Stimulated activated CD8-positive, alpha-beta memory T cell treated with anti-CD3 and anti-CD28 coated beads, Interleukin-7, amount 100 ng/mL, for 4 hours (primary cell): Measurements from ENCODE around the gene KMT2B.

Experiments
- DNase-seq, 2 donors: peaks; one replicate each; pipeline ENCODE4 v3.0.0-alpha.2; 2020; ENCODE audit warnings: low read depth in 2 of 2

The KMT2B gene

DNA sequence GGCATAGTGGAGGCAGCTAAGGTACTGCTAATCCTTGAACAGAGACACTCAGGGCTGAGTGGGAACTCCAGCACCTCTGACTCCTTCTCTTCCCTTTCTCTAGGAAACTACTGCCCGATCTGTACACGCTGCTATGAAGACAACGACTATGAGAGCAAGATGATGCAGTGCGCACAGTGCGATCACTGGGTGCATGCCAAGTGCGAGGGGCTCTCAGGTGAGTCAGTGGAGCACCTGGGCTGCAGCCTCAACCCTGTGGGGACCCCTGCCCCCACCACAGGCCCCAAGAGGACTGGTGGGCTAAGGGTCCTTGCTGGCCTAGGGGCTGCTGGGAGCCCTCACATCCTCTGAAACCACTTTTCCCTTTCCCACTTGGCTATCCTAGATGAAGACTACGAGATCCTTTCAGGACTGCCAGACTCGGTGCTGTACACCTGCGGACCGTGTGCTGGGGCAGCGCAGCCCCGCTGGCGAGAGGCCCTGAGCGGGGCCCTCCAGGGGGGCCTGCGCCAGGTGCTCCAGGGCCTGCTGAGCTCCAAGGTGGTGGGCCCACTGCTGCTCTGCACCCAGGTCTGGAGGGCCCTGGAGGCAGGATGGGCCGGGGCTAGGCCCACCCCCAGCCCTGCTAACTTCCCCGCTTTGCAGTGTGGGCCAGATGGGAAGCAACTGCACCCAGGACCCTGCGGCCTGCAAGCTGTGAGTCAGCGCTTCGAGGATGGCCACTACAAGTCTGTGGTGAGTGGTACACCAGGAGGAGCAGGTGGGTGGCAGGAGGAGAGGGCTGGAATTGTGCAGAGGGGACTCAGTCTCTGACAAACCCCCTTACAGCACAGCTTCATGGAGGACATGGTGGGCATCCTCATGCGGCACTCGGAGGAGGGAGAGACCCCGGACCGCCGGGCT is 9.5 kb downstream of the KMT2B start:
- no peak for DNase-seq

DNA sequence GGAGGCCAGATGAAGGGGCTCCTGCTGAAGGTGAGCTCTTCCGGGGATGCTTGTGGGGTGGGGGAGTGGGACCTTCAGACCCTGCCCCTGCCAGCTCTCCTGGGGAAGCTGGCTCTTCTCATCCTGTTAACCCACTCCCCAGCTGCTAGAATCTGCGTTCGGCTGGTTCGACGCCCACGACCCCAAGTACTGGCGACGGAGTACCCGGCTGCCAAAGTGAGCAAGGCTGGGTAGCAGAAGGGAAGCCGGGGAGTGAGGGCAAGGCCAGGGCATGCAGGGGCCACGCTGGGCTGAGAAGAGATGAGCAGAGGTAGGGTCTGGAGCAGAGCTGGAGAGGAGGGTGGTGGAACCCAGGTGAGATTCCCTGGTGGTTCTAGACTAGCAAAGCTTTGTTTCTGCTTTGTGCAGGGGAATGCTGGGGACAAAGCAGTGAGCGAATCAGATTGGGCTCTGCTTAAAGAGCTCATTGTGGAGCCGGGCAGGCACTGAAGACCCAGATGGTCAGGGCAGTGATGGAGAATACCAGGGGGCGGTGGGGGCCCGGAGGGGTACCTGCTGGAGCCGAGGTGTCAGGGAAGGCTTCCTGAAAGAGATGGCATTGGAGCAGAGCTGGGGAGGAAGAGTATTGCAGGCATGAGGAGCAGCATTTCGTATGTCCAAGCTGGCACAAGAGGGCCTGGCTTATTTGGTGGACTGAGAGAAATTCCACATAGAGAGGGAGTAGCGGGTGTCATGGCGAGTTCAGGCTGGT is 10.3 kb downstream of the KMT2B start:
- DNase-seq = no peak

DNA sequence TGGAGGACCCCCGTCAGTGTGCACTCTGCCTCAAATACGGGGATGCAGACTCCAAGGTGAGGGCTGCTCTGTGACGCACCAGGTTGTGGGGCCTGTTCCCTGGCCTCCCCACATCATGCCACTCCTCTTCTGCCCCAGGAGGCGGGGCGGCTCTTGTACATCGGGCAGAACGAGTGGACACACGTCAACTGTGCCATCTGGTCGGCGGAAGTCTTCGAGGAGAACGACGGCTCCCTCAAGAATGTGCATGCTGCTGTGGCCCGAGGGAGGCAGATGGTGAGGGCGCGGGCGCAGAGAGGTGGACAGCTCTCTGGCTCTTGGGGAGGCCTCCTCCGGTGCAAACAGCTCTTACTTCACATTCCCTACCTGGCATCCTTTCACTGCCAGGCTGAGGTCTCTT is 11.2 kb downstream of the KMT2B start:
- DNase-seq = no peak

DNA sequence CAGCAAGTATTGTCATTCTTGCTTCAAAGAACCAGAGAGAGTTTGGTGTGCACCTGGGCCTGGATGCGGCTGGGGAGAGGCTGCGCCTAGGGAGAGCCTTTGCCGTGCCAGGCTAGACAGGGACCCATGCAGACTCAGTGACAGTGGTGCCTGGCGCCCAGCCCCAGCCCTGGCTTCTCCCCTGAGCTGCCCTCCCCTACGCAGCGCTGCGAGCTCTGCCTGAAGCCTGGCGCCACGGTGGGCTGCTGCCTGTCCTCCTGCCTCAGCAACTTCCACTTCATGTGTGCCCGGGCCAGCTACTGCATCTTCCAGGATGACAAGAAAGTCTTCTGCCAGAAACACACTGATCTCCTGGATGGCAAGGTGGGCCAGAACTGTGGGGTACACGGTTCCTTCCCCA is 12.0 kb downstream of the KMT2B start:
- no peak for DNase-seq

DNA sequence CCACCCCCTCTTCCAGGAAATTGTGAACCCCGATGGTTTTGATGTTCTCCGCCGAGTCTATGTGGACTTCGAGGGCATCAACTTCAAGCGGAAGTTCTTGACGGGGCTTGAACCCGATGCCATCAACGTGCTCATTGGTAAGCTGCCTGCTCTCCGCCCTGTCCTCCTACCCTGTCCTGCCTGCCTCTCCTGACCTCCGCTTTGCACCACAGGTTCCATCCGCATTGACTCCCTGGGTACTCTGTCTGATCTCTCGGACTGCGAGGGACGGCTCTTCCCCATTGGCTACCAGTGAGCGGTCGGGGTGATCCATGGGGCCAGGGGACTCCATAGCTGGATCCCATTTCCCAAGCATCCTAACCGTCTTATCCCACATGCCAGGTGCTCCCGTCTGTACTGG is 12.5 kb downstream of the KMT2B start:
- DNase-seq = no peak

DNA sequence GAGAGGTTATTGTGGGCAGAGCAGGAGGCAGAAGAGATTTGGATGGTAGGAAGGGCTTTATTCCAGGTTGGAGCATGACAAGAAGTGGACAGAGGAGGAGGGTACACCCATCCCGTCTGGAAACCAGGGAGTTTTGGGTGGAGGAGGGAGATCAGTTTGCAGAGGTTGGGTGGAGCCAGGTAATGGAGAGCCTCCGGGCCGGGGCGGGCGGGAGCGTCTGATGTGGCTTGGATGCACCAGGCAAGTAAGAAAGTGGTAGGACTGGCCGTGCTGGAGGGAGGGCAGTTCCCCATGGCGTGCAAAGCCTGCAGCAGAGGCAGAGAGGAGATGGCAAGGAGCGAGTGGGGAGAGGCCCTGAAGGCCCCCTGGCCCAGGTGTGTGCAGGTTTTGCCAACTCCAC is 13.6 kb downstream of the KMT2B start:
- DNase-seq = no peak

DNA sequence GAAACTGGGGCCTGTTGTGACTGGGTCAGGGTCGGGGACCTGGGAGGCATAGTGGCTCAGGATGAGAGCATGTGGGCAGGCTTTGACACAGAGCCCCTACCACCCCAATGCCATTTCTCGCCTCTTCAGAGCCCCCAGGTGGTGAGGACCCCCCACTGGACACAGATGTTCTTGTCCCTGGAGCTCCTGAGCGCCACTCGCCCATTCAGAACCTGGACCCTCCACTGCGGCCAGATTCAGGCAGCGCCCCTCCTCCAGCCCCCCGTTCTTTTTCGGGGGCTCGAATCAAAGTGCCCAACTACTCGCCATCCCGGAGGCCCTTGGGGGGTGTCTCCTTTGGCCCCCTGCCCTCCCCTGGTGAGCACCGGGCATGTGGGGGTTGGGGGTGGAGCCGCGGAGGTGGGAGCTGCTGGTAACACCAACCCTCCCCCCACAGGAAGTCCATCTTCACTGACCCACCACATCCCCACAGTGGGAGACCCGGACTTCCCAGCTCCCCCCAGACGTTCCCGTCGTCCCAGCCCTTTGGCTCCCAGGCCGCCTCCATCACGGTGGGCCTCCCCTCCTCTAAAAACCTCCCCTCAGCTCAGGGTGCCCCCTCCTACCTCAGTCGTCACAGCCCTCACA is 14.1 kb downstream of the KMT2B start:
- no peak for DNase-seq

DNA sequence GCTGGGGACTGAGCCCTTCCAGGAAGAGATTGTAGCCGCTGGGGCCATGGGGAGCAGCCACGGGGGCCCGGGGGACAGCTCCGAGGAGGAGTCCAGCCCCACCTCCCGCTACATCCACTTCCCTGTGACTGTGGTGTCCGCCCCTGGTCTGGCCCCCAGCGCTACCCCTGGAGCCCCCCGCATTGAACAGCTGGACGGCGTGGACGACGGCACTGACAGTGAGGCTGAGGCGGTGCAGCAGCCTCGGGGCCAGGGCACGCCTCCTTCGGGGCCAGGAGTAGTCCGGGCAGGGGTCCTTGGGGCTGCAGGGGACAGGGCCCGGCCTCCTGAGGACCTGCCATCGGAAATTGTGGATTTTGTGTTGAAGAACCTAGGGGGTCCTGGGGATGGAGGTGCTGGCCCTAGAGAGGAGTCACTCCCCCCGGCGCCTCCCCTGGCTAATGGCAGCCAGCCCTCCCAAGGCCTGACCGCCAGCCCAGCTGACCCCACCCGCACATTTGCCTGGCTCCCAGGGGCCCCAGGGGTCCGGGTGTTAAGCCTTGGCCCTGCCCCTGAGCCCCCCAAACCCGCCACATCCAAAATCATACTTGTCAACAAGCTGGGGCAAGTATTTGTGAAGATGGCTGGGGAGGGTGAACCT is 14.9 kb downstream of the KMT2B start:
- no peak for DNase-seq

DNA sequence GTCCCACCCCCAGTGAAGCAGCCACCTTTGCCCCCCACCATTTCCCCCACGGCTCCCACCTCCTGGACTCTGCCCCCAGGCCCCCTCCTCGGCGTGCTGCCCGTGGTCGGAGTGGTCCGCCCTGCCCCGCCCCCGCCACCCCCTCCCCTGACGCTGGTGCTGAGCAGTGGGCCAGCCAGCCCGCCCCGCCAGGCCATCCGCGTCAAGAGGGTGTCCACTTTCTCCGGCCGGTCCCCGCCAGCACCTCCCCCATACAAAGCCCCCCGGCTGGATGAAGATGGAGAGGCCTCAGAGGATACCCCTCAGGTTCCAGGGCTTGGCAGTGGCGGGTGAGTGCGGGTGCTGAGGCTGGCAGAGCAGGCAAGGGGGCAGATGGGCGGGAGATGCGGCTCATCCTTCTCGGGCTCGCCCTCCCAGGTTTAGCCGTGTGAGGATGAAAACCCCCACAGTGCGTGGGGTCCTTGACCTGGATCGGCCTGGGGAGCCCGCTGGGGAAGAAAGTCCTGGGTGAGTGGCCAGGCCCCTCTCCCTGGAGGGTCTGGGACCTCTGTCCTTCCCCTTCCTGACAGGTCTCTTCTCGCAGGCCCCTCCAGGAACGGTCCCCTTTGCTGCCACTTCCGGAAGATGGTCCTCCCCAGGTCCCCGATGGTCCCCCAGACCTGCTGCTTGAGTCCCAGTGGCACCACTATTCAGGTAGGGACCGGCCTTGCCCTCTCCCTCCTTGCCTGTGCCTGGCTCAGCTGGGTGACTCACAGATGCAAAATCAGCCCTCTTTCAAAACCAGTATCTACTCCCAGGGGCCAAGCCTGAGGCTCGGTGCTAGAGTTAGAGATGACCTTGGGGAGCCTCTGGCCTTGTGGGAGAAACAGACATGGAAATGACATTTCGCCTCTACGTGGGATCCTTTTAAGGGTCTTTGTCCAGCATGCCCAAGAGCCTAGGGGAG is 15.7 kb downstream of the KMT2B start:
- DNase-seq = no peak

DNA sequence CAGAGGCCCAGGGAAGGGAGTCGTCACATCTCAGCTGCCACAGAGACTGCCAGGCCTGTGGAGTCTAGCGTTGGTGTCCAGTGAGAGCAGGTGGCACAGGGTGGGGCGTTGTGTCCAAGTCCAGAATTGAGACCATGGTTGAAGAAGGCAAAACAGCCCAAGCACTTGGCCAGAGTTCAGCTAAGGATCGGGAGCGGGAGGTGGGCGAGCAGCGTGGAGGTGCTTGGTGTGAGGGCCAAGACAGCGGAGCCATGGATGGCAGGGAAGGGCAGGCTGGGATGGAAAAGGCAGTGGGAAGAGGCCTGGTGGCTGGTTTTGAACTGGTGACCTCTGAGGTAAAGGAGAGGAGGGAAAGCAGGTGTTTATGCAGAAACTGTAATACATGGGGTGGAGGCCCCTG is 16.5 kb downstream of the KMT2B start:
- no peak for DNase-seq

DNA sequence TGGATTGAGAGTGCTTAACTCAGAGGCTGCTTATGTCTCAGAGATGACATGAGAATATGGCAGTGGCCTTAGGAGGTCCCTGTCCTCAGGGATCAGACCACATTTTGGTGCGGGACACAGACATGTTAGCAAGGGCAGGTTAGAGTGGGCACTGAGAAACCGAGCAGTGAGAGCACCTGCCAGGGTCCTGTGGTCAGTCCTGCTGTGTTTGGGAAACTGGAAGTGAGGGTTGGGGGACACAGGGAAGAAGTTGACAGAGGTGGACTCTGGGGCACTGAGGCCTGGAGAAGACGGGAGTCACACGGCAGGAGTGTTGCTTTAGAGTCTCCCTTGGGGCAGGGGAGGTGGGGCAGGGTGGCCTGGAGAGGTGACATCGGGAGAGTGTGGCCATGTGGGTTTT is 17.1 kb downstream of the KMT2B start:
- no peak for DNase-seq

DNA sequence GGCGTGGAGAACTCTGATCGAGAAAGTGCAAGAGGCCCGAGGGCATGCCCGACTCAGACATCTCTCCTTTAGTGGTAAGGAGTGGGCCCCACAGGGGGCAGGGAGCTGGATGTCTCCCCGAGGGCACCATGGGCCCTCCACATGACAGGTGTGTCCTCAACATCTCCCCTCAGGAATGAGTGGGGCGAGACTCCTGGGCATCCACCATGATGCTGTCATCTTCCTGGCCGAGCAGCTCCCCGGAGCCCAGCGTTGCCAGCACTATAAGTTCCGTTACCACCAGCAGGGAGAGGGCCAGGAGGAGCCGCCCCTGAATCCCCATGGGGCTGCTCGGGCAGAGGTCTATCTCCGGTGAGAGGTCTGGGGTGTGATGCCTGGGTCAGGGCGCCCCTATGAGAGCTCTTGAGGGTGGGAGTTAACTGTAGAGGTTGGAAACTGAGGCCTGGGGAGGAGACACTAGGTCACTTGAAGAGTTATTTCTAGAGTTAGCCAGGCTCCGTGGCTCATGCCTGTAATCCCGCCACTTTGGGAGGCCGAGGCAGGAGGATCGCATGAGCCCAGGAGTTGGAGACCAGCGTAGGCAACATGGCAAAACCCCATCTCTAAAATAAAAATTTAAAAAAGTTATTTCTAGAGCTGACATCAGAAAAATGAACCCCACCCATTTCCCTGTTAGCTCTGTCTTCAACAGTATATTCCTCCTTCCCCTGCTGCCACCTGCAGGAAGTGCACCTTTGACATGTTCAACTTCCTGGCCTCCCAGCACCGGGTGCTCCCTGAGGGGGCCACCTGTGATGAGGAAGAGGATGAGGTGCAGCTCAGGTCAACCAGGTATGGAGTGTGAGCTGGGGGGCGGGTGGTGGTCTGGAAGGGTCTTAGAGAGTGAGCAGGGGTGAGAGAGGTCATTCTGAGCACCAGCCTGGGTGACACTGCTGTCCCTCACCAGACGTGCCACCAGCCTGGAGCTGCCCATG is 19.4 kb downstream of the KMT2B start:
- no peak for DNase-seq

DNA sequence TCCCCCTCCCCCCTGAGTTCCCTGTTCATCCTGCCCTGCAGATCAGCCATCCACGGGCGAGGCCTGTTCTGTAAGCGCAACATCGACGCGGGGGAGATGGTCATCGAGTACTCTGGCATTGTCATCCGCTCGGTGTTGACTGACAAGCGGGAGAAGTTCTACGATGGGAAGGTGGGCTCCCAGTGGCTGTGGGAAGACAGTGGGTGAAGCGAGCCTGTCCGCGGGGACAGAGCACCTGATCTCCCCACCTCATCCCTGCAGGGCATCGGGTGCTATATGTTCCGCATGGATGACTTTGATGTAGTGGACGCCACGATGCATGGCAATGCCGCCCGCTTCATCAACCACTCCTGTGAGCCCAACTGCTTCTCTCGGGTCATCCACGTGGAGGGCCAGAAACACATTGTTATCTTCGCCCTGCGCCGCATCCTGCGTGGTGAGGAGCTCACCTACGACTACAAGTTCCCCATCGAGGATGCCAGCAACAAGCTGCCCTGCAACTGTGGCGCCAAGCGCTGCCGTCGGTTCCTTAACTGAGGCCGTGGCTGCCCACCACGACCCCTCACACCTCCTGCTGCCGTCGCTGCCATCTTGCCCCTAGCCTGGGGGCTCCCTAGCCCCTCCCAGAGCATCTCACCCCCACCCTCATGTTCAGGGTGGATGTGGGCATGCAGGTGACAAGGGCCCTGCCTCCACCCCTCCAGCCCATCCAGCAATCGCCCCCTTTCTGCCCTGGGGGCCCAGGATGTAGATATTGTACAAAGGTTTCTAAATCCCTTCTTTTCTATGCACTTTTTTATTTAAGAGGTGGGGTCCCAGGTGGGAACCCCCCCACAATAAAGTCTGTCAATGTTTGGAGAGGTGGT is 20.5 kb downstream of the KMT2B start:
- no peak for DNase-seq

DNA sequence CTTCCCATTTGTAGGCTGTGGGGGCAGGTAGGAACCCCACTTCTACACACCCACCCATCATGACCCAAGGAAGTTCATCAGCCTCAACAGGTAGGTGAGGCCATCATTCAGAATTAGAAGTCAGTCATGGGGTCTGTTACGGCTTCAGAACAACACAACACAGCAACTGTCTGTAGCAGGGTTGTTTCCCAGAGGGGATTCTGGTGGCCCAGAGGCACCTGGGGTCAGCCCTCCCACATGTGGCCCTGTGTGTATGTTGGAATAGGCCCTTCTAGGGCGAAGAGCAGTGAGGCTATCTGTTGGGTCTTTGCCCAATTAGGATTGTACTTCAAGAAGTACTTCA is 21.1 kb downstream of the KMT2B start:
- DNase-seq = no peak

DNA sequence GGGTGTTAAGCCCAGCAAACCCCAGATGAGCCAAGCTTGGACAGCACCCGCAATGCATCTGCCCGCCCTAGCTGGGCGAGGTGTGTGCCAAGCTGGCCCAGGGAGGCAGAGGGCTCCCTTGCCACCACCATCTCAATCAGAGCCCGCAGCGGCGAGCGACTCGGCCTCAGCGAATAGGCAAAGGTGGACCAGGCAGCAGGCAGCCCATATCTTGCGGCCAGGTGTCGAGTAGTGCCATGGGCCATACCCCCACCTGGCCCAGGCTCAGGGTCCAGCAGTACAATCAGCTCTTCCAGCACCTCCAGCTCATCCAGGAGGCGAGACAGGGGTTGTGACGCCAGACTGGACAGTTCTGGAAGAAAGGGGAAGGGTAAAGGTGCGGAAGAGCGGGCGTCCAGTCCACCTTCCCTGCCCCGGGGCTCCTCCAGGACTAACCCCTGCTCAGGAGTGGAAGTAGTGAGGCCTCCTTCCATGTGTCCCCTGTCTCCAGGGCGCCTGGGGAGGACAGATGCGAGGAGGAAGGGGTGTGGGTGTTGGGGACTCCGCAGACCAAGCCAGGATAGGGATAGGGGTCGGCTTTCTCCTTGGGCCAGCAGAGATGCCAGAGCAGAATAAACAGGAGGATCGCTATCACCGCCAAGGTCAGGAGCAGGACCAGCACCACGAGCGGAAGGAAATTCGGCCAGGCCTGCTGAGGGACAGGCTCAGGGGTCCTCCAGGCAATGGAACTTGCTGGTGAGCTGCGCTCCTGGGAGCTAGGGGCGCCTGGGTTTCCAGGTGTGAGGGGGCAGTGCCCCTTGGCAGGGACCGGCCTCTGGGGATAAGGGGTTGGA is 21.7 kb downstream of the KMT2B start:
- DNase-seq = no peak

DNA sequence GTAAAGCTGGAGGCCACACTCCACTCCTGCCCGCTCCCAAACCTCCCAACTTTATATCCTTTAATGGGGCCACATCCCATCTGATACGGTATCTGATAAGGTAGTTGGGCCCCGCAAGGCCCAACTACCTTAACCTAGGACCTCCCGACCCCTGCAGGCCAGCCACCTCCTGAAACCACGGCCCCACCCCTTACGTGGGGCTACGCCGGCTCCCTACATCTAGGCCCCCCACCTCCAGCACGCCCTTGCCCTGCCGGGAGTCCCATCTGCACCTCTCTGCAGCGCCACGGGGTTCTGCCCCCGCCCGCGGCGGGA is 22.3 kb downstream of the KMT2B start:
- no peak for DNase-seq

DNA sequence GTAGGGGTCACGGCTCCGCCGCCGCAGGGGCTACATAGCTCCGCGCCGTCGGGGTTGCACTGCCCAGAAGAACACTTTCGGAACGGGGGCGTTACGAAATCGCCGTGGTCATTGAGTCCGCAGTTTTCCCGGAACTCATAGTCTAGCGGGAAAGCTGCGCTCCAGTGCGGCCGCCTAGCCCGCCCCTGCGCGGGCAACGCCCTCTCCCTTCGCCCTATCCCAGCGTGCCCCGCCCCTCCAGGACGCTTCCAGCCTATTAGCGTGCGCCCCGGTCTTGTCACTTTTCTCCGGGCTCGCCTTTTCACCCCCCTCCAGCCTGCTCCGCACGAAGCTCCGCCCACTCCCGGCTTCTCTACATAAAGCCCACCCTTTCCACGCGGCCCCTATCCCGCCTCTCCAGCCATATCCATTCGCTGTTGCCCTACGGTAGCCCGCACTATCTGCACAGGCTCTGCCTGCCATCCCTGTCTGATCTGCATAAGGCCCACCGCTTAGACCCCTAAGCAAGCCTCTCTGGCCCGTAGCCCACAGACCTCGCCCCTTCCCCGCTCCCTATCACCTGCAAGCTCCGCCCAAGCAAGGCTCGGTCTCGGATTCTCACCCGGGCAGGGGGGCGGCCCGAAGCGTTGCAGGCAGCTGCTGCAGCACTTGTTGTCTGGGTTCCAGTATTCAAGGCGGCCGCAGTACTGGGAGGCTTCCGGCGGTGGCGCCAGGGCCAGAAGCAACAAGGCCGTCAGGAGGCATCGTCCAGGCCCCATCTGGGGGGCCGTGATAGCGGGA is 22.8 kb downstream of the KMT2B start:
- DNase-seq = peak; percentile 92 to 93

DNA sequence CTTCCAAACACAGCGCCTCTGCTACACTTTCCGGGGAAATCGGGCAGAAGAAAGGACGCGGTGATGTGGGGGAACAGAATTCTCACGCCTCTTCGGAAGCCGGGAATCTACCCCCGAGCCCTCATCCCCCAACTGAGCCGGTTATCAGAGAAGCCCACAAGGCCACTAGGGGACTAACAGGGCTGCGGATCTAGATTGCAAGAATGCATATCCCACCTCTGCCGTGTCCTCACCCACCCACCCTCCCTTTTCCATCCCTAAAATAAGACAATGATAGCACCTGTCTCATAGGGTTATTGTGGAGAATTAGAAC is 23.4 kb downstream of the KMT2B start:
- no peak for DNase-seq
